Endodermal cell (in vitro differentiated cells): ENCODE results near the gene SLX1A. TPM values are rescaled to one million over a fixed set of nuclear protein-coding genes. Genes with fewer than 3 reads are reported as not detected.
"Not testable (repeated sequence)": the region's sequence is repeated elsewhere in the genome, so short reads cannot be mapped to it uniquely, and the experiment has no call there.

ENCODE experiments used
- DNase-seq: peaks from one replicate; pipeline ENCODE4 v3.0.0-alpha.2; 2017
- H3K27ac ChIP-seq: 2 replicates; pipeline ENCODE4 v1.5.1; 2013; ENCODE audit warnings: mild to moderate bottlenecking, low read depth, low read length, moderate library complexity
- H3K27me3 ChIP-seq: 2 replicates; pipeline ENCODE4 v1.6.1; 2013; ENCODE audit warnings: mild to moderate bottlenecking, low read length, moderate library complexity; ENCODE audit not compliant: insufficient read depth, control insufficient read depth, poor library complexity, severe bottlenecking
- H3K36me3 ChIP-seq: 2 replicates; pipeline ENCODE4 v1.7.0; 2013; ENCODE audit warnings: mild to moderate bottlenecking, low read length, moderate library complexity; ENCODE audit not compliant: control insufficient read depth, insufficient read depth
- H3K4me1 ChIP-seq: one replicate; pipeline ENCODE4 v1.7.0; 2013; ENCODE audit warnings: low read length; ENCODE audit not compliant: control insufficient read depth, insufficient read depth
- H3K4me3 ChIP-seq: 2 replicates; pipeline ENCODE4 v1.5.1; 2013; ENCODE audit warnings: mild to moderate bottlenecking, low read length, moderate library complexity
- H3K9ac ChIP-seq: 2 replicates; pipeline ENCODE4 v1.6.1; 2013; ENCODE audit warnings: mild to moderate bottlenecking, low read length, moderate library complexity; ENCODE audit not compliant: poor library complexity, severe bottlenecking; ENCODE audit errors: extremely low read depth
- H3K9me3 ChIP-seq: 2 replicates; pipeline ENCODE4 v1.6.1; 2013; ENCODE audit warnings: mild to moderate bottlenecking, low read length, moderate library complexity; ENCODE audit not compliant: control insufficient read depth
- H3K27ac Mint-ChIP-seq: 2 replicates; pipeline ENCODE4 v1.8.0; 2020; ENCODE audit warnings: mixed read lengths
- H3K27me3 Mint-ChIP-seq: 2 replicates; pipeline ENCODE4 v1.8.0; 2021; ENCODE audit warnings: mild to moderate bottlenecking, mixed read lengths; ENCODE audit not compliant: insufficient read depth
- H3K36me3 Mint-ChIP-seq: 2 replicates; pipeline ENCODE4 v1.8.0; 2020; ENCODE audit warnings: low read depth, mixed read lengths
- H3K4me1 Mint-ChIP-seq: 2 replicates; pipeline ENCODE4 v1.8.0; 2020; ENCODE audit warnings: mixed read lengths
- H3K4me3 Mint-ChIP-seq: 2 replicates; pipeline ENCODE4 v1.8.0; 2020; ENCODE audit warnings: mild to moderate bottlenecking, moderate library complexity, mixed read lengths
- H3K9me3 Mint-ChIP-seq: 2 replicates; pipeline ENCODE4 v1.8.0; 2020; ENCODE audit warnings: mild to moderate bottlenecking, mixed read lengths
- WGBS, 2 experiments: methylation state at CpG; one replicate each; pipeline versions ENCODE4 v1.1.5 to v1.1.7; 2013; ENCODE audit warnings: missing lambda C conversion rate in 2 of 2, mixed read lengths in 1 of 2; ENCODE audit not compliant: insufficient coverage in 1 of 2, insufficient read length in 1 of 2; 5-methylcytosine and 5-hydroxymethylcytosine counted together
- total RNA-seq, 2 donors: library from RNA; stranded (reverse); fragmentation: NEBNext Ultra II Directional in 1 of 2; extraction: Animal tissue kit (Norgen Biotek cat#: 25700) in 1 of 2; gene quantifications; 2 replicates in 1 of 2; 3 replicates in 1 of 2; pipeline ENCODE4 v1.2.1, GENCODE V29; 2021
- TF ChIP-seq, protein P1 (sequence below): fragments of 200-600 bp; sonication (generic); conservative IDR thresholded peaks from 2 replicates; pipeline ENCODE4 v1.5.0; 2021; ENCODE audit warnings: antibody characterized with exemption, mild to moderate bottlenecking

The SLX1A gene
- total RNA-seq, 2 donors from 2014 or later: 37.7 to 48.8 TPM

DNA sequence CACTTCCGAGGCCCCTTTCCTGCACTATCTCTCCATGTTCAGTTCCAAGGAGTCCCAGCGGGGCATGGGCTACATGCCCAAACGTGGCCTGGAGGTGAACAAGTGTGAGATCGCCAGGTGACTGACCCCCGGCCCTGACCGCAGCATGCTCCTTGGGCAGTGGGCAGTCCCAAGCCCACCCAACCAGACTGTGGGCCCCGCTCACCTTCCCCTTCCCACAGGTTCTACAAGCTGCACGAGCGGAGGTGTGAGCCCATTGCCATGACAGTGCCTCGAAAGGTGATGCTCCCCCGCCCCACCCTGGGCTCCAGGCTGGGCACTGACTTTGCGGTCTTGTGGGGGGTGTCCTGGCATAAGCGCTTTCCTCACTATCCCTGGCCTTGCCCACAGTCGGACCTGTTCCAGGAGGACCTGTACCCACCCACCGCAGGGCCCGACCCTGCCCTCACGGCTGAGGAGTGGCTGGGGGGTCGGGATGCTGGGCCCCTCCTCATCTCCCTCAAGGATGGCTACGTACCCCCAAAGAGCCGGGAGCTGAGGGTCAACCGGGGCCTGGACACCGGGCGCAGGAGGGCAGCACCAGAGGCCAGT, 5.6 kb upstream of the SLX1A start:
- Mint-ChIP-seq H3K9me3 (no peaks in the 10 kb centered on the region), H3K27ac (no peak overlapping the region), H3K36me3 (no peaks in the 10 kb centered on the region), H3K4me1 (peaks cover 2% of the 10 kb centered on the region), H3K27me3 (peaks cover 14% of the 10 kb centered on the region), H3K4me3 (no peak overlapping the region)
- no peaks in the 10 kb centered on the region for H3K36me3 ChIP-seq
- DNase-seq: no peak
- TF ChIP-seq, protein P1, sequence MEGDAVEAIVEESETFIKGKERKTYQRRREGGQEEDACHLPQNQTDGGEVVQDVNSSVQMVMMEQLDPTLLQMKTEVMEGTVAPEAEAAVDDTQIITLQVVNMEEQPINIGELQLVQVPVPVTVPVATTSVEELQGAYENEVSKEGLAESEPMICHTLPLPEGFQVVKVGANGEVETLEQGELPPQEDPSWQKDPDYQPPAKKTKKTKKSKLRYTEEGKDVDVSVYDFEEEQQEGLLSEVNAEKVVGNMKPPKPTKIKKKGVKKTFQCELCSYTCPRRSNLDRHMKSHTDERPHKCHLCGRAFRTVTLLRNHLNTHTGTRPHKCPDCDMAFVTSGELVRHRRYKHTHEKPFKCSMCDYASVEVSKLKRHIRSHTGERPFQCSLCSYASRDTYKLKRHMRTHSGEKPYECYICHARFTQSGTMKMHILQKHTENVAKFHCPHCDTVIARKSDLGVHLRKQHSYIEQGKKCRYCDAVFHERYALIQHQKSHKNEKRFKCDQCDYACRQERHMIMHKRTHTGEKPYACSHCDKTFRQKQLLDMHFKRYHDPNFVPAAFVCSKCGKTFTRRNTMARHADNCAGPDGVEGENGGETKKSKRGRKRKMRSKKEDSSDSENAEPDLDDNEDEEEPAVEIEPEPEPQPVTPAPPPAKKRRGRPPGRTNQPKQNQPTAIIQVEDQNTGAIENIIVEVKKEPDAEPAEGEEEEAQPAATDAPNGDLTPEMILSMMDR: no peak
- H3K9ac ChIP-seq: no peak overlapping the region
- no peaks in the 10 kb centered on the region for H3K4me1 ChIP-seq
- no peak overlapping the region for H3K4me3 ChIP-seq
- 91 to 97% methylated on average over 10 to 21 of the region's 23 CpGs for WGBS, 2 experiments
- H3K27me3 ChIP-seq: peaks cover 8% of the 10 kb centered on the region
- H3K9me3 ChIP-seq: no peaks in the 10 kb centered on the region
- H3K27ac ChIP-seq: no peak overlapping the region

DNA sequence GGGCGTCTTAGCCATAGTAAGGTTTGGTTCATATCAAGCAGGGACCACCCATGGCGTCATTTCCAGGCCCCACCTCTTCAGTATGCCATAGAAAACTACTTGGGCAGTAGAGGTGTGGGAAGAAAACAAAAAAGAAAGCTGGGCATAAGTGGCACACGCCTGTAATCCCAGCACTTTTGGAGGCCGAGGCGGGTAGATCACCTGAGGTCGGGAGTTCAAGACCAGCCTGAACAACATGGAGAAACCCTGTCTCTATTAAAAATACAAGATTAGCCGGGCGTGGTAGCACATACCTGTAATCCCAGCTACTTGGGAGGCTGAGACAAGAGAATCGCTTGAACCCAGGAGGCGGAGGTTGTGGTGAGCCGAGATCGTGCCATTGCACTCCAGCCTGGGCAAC, 2.5 kb upstream of the SLX1A start:
- not testable (repeated sequence) for H3K4me3 ChIP-seq, H3K27ac Mint-ChIP-seq, H3K9me3 ChIP-seq, H3K4me3 Mint-ChIP-seq, H3K27me3 ChIP-seq, H3K27me3 Mint-ChIP-seq, H3K36me3 Mint-ChIP-seq, H3K4me1 ChIP-seq, H3K36me3 ChIP-seq, H3K9me3 Mint-ChIP-seq, H3K27ac ChIP-seq, DNase-seq, H3K9ac ChIP-seq, H3K4me1 Mint-ChIP-seq
- no CpG with 5 or more reads among the region's 12 CpGs for WGBS, 2 experiments

DNA sequence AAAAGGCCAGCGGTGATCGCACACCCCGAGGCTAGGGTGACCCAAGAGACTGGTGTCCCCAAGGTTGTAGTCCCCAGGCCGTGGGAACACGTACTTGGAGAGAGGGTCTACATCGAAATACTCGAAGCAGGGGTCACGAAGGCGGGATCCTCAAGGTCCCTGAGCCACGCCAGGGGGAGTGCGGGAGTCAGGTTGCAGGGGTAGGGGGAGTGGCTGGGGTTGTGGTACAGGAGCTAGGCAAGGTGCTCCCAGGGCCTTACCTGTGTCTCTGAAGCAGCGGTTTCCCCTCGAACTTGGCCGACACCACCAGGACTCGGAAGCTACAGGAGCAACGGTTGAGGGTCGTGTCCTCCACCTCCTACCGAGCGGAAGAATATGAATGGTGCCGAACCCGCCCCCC, 577 bp upstream of the SLX1A start:
- WGBS, 2 experiments: no CpG with 5 or more reads among the region's 21 CpGs
- not testable (repeated sequence) for H3K36me3 ChIP-seq, H3K36me3 Mint-ChIP-seq, H3K27ac ChIP-seq, H3K4me3 Mint-ChIP-seq, H3K4me1 Mint-ChIP-seq, H3K27me3 ChIP-seq, H3K4me3 ChIP-seq, H3K9me3 Mint-ChIP-seq, H3K27ac Mint-ChIP-seq, H3K9ac ChIP-seq, DNase-seq, H3K9me3 ChIP-seq, H3K27me3 Mint-ChIP-seq, H3K4me1 ChIP-seq

DNA sequence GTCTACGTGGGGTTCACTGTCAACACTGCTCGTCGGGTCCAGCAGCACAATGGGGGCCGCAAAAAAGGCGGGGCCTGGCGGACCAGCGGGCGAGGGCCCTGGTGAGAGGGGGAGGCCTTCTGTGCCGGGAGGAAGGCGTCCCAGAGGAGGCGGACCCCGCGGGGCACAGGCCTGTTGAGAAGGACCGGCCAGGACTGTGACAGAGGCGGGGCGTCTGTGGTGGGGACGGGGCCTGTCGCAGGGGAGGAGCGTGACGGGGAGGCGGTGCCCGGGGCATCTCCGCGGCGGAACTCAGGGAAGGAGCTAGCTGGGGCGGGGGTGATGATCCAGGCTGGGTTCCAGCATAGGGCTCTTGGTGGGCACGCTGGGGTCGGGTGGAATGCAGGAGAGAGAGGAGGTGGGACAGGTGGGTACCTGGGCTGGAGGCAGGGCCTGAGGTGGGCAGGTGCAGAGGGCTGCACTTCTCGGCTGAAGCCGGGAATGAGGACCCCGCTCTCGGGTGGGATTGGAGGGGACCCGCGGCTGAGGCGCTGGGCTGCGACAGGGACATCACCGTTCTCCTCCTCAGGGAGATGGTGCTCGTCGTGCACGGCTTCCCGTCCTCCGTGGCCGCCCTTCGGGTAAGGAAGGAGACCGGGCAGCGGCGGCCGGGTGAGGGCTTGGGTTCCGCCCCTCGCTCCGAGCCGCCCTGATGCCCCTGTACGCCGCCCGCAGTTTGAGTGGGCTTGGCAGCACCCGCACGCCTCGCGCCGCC, 674 bp downstream of the SLX1A start:
- H3K27me3 ChIP-seq, H3K27ac Mint-ChIP-seq, H3K27me3 Mint-ChIP-seq, H3K9me3 ChIP-seq, H3K36me3 ChIP-seq, H3K27ac ChIP-seq, H3K36me3 Mint-ChIP-seq, H3K4me3 Mint-ChIP-seq, DNase-seq, H3K4me1 ChIP-seq, H3K9me3 Mint-ChIP-seq, H3K4me3 ChIP-seq, H3K4me1 Mint-ChIP-seq, H3K9ac ChIP-seq: not testable (repeated sequence)
- 6 to 9% methylated on average over 6 to 10 of the region's 60 CpGs for WGBS, 2 experiments

DNA sequence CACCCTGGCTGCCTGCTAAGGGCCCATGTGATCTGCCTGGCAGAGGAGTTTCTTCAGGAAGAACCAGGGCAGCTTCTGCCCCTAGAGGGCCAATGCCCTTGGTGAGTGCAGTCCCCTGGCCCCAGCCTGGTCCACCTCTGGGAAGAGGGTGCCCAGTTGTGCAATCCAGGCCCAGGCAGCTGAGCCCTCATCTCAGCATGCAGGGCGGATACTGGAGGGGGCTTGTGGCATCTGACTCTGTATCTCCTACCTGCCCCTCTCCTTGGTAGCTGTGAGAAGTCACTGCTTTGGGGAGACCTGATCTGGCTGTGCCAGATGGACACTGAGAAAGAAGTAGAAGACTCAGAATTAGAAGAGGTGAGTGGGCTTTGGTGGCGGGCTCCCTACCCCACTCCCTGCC, 3.3 kb downstream of the SLX1A start:
- H3K27me3 ChIP-seq, H3K9me3 ChIP-seq, DNase-seq, H3K9me3 Mint-ChIP-seq, H3K27ac Mint-ChIP-seq, H3K36me3 Mint-ChIP-seq, H3K36me3 ChIP-seq, H3K9ac ChIP-seq, H3K4me3 Mint-ChIP-seq, H3K27me3 Mint-ChIP-seq, H3K4me3 ChIP-seq, H3K27ac ChIP-seq, H3K4me1 ChIP-seq, H3K4me1 Mint-ChIP-seq: not testable (repeated sequence)
- WGBS, 2 experiments: 88% methylated on average over 1 of the region's 2 CpGs; no CpG with 5 or more reads in 1 of the 2 experiments

DNA sequence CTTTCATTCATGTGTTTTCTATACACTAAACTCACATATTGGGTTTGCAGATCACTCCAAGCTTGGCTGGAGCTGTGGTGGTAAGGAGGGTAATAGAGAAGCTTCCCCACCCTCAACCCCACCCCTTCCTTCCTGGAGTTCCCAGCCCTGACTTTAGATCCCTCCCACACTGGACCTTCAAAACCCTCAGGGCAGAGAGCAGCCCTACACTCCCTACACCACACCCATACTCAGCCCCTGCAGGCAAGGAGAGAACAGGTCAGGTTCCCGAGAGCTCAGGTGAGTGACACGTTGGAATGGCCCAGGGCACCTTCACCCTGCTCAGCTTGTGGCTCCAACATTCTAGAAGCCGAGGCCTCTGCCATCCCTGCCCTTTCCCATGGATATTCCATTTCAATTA, 5.4 kb downstream of the SLX1A start, which contains the start of gene SULT1A3:
Gene SULT1A3, plus strand, starts transcription at position 207 of the 400 bp plus-strand sequence. CDS start 1,474 bp downstream, outside the sequence.
- not testable (repeated sequence) for DNase-seq, H3K27me3 ChIP-seq, H3K4me3 Mint-ChIP-seq, H3K4me1 Mint-ChIP-seq, H3K9ac ChIP-seq, H3K4me1 ChIP-seq, H3K9me3 Mint-ChIP-seq, H3K36me3 ChIP-seq, H3K27me3 Mint-ChIP-seq, H3K27ac Mint-ChIP-seq, H3K27ac ChIP-seq, H3K36me3 Mint-ChIP-seq, H3K9me3 ChIP-seq, H3K4me3 ChIP-seq
- WGBS, 2 experiments: no CpG with 5 or more reads among the region's 3 CpGs
